IMR-90 (cell line): ENCODE results near the gene PLPP3. TPM values are rescaled to one million over a fixed set of nuclear protein-coding genes. Genes with fewer than 3 reads are reported as not detected.

Source experiments
- ATAC-seq: fragments of 200-7000 bp; cut with Tn5 transposase; 2 replicates; pipeline ENCODE4 v1.9.1; 2020; ENCODE audit warnings: low read depth, mild to moderate bottlenecking, moderate library complexity
- BruUV-seq: library from RNA; stranded (reverse); fragments of 400-500 nt; replicated peaks from 2 replicates; lab custom pipeline; 2021; lab: Mats Ljungman, UMichigan
- CTCF ChIA-PET: fragments of 300-600 bp; formaldehyde crosslinking; extraction: SDS; loops from one replicate; lab custom pipeline; 2021; ENCODE audit warnings: antibody characterized with exemption; lab: Yijun Ruan, JAX
- POLR2A ChIA-PET: fragments of 300-600 bp; sonication (Branson Sonifier 250); formaldehyde crosslinking; loops from one replicate; lab custom pipeline; 2022; ENCODE audit warnings: antibody characterized with exemption; ENCODE audit not compliant: unreplicated experiment; lab: Charles Lee
- DNase-seq: peaks from one replicate; pipeline ENCODE4 v3.0.0; 2013
- H2AFZ ChIP-seq: replicated peaks from 2 replicates; pipeline ENCODE3; 2013; ENCODE audit warnings: low read length, mild to moderate bottlenecking; ENCODE audit not compliant: poor library complexity
- H2AK5ac ChIP-seq: 2 replicates; pipeline ENCODE4 v1.6.1; 2013; ENCODE audit warnings: low read depth, low read length, inconsistent platforms
- H2AK9ac ChIP-seq: replicated peaks from 2 replicates; pipeline ENCODE3; 2013; ENCODE audit warnings: mild to moderate bottlenecking, low read depth, low read length, moderate library complexity; ENCODE audit not compliant: poor library complexity
- H2BK120ac ChIP-seq: 2 replicates; pipeline ENCODE4 v1.6.1; 2013; ENCODE audit warnings: low read depth, low read length, inconsistent platforms
- H2BK15ac ChIP-seq: 3 replicates; pipeline ENCODE4 v1.6.1; 2013; ENCODE audit warnings: low read depth, low read length, inconsistent platforms
- H2BK20ac ChIP-seq: 2 replicates; pipeline ENCODE4 v1.6.1; 2013; ENCODE audit warnings: low read depth, mild to moderate bottlenecking, inconsistent platforms, low read length, moderate library complexity
- H2BK5ac ChIP-seq: 2 replicates; pipeline ENCODE4 v1.6.1; 2013; ENCODE audit warnings: mild to moderate bottlenecking, low read depth, low read length, inconsistent platforms; ENCODE audit not compliant: poor library complexity, severe bottlenecking
- H3K14ac ChIP-seq: replicated peaks from 2 replicates; pipeline ENCODE4 v1.6.1; 2013; ENCODE audit warnings: low read depth, low read length, inconsistent platforms
- H3K18ac ChIP-seq: 2 replicates; pipeline ENCODE4 v1.6.1; 2013; ENCODE audit warnings: low read depth, low read length, control low read depth
- H3K23ac ChIP-seq: 2 replicates; pipeline ENCODE4 v1.6.1; 2013; ENCODE audit warnings: low read depth, low read length, inconsistent platforms
- H3K27ac ChIP-seq: 2 replicates; pipeline ENCODE4 v1.5.1; 2013; ENCODE audit warnings: mild to moderate bottlenecking, control low read depth, low read length; ENCODE audit not compliant: insufficient read depth
- H3K27me3 ChIP-seq: 2 replicates; pipeline ENCODE4 v1.6.1; 2013; ENCODE audit warnings: low read length; ENCODE audit not compliant: control insufficient read depth, insufficient read depth
- H3K36me3 ChIP-seq: 2 replicates; pipeline ENCODE4 v1.6.1; 2013; ENCODE audit warnings: low read length, mixed read lengths; ENCODE audit not compliant: control insufficient read depth, insufficient read depth
- H3K4ac ChIP-seq: 2 replicates; pipeline ENCODE4 v1.6.1; 2013; ENCODE audit warnings: low read depth, low read length, inconsistent platforms
- H3K4me1 ChIP-seq: 2 replicates; pipeline ENCODE4 v1.6.1; 2013; ENCODE audit warnings: low read length, mixed read lengths; ENCODE audit not compliant: control insufficient read depth, insufficient read depth
- H3K4me2 ChIP-seq: 2 replicates; pipeline ENCODE4 v1.6.1; 2013; ENCODE audit warnings: low read depth, mild to moderate bottlenecking, control low read depth, low read length, moderate library complexity
- H3K4me3 ChIP-seq: 2 replicates; pipeline ENCODE4 v1.5.1; 2013; ENCODE audit warnings: low read depth, mild to moderate bottlenecking, control low read depth, low read length, moderate library complexity; ENCODE audit not compliant: insufficient read depth
- H3K56ac ChIP-seq: 2 replicates; pipeline ENCODE4 v1.6.1; 2013; ENCODE audit warnings: low read length, inconsistent platforms; ENCODE audit not compliant: insufficient read depth; ENCODE audit errors: extremely low read depth
- H3K79me1 ChIP-seq, 2 experiments: 2 replicates each; pipeline ENCODE4 v1.6.1; 2013; ENCODE audit warnings: low read length in 2 of 2, inconsistent platforms in 1 of 2, low read depth in 1 of 2
- H3K9ac ChIP-seq: 2 replicates; pipeline ENCODE4 v1.6.1; 2013; ENCODE audit warnings: low read depth, low read length, control low read depth
- H3K9me1 ChIP-seq: 2 replicates; pipeline ENCODE4 v1.6.1; 2013; ENCODE audit warnings: low read length, inconsistent platforms; ENCODE audit not compliant: insufficient read depth
- H3K9me3 ChIP-seq: 2 replicates; pipeline ENCODE4 v1.6.1; 2013; ENCODE audit warnings: low read length; ENCODE audit not compliant: control insufficient read depth, insufficient read depth
- H4K20me1 ChIP-seq: 2 replicates; pipeline ENCODE4 v1.6.1; 2013; ENCODE audit warnings: low read length, inconsistent platforms; ENCODE audit not compliant: insufficient read depth
- H4K5ac ChIP-seq: 2 replicates; pipeline ENCODE4 v1.6.1; 2013; ENCODE audit warnings: mild to moderate bottlenecking, low read depth, low read length, control low read depth
- H4K8ac ChIP-seq, 2 experiments: 2 replicates each; pipeline ENCODE4 v1.6.1; 2013; ENCODE audit warnings: low read depth in 2 of 2, low read length in 2 of 2, control low read depth in 1 of 2, inconsistent platforms in 1 of 2
- H4K91ac ChIP-seq: 2 replicates; pipeline ENCODE4 v1.6.1; 2013; ENCODE audit warnings: low read depth, low read length, inconsistent platforms; ENCODE audit not compliant: insufficient read depth
- BHLHE40 ChIP-seq: fragments of 150-350 bp; IDR thresholded peaks from 2 replicates; pipeline ENCODE4 v1.6.1; 2016; ENCODE audit warnings: mild to moderate bottlenecking, low read depth, low read length
- MXI1 ChIP-seq: IDR thresholded peaks from 2 replicates; pipeline ENCODE4 v1.6.1; 2012; ENCODE audit warnings: low read depth, mild to moderate bottlenecking, low read length, moderate library complexity, borderline replicate concordance
- RCOR1 ChIP-seq: IDR thresholded peaks from 2 replicates; pipeline ENCODE4 v1.6.1; 2012; ENCODE audit warnings: mild to moderate bottlenecking, low read length, improper control_type of control experiment; ENCODE audit not compliant: insufficient replicate concordance
- WGBS, 2 experiments: methylation state at CpG; one replicate each; pipeline versions ENCODE4 v1.1.5 to v1.1.7; 2013; ENCODE audit warnings: missing lambda C conversion rate in 2 of 2; ENCODE audit not compliant: insufficient read length in 1 of 2; ENCODE audit errors: extremely low coverage in 2 of 2; 5-methylcytosine and 5-hydroxymethylcytosine counted together
- dilution Hi-C: fragments of 300-500 bp; cut with HindIII; formaldehyde crosslinking; loops from one replicate; pipeline ENCODE4 v1.14.3; 2018; ENCODE audit warnings: low sequenced_read_pairs; ENCODE audit not compliant: unreplicated experiment
- in situ Hi-C: fragments of 300-500 bp; cut with MboI; formaldehyde crosslinking; loops from 3 replicates; pipeline ENCODE4 v1.14.3; 2019; ENCODE audit warnings: low sequenced_read_pairs, inconsistent platforms, mixed read lengths
- intact Hi-C: fragments of 100-400 bp; cut with micrococcal nuclease; formaldehyde crosslinking; loops from 2 replicates; pipeline ENCODE4 v1.10.0; 2022
- polyA plus RNA-seq, 3 experiments: library from polyadenylated mRNA; depleted of rRNA; stranded (reverse); fragments of >200 nt; gene quantifications; 2 replicates each; pipeline ENCODE4 v1.2.3, GENCODE V29; 2012; ENCODE audit warnings: low replicate concordance in 1 of 3
- total RNA-seq: library from RNA; depleted of rRNA; stranded (reverse); fragments of >200 nt; gene quantifications from 2 replicates; pipeline ENCODE4 v1.2.3, GENCODE V29; 2012

Gene PLPP3
- total and polyA plus RNA-seq, 2 of the 4 experiments (the other 2 are of a cell fraction): 49.9 to 56.6 TPM

GRCh38 chr1:56541408-56541807 is 38.0 kb downstream of the PLPP3 start:
- H4K8ac ChIP-seq: no peak overlapping the region
- in situ Hi-C loops (no loop called here), dilution Hi-C loops (no loop called here), intact Hi-C loops (no loop called here)
- H2BK15ac ChIP-seq: no peak overlapping the region
- H3K36me3 ChIP-seq: peaks cover 30% of the 10 kb centered on the region
- H3K9me1 ChIP-seq: peaks cover 15% of the 10 kb centered on the region
- H3K27ac ChIP-seq: no peak overlapping the region
- whole genome bisulfite sequencing, 2 experiments: no CpG with 5 or more reads among the region's 1 CpG
- no peak overlapping the region for H4K5ac ChIP-seq
- no peak overlapping the region for H4K91ac ChIP-seq
- no peak overlapping the region for H3K18ac ChIP-seq
- H2BK5ac ChIP-seq: no peak overlapping the region
- H3K9ac ChIP-seq: no peak overlapping the region
- no peak overlapping the region for H3K56ac ChIP-seq
- H2BK20ac ChIP-seq: no peak overlapping the region
- ChIA-PET CTCF (no interaction called here), POLR2A (no interaction called here)
- DNase-seq: no peak
- no peak overlapping the region for H2AK9ac ChIP-seq
- H3K27me3 ChIP-seq: no peaks in the 10 kb centered on the region
- no peak overlapping the region for H2AFZ ChIP-seq
- no peak overlapping the region for H2AK5ac ChIP-seq
- no TSS peak for BruUV-seq
- TF ChIP-seq RCOR1: no peak
- no peak for TF ChIP-seq BHLHE40
- TF ChIP-seq MXI1: no peak
- H3K4me2 ChIP-seq: no peak overlapping the region
- peaks cover 95% of the 10 kb centered on the region for H4K20me1 ChIP-seq
- no peak overlapping the region for H2BK120ac ChIP-seq
- no peak overlapping the region for H3K23ac ChIP-seq
- no peak overlapping the region for H3K4ac ChIP-seq
- peaks cover 5% of the 10 kb centered on the region; the same call in 1 of the 2 replicates for H3K4me1 ChIP-seq
- no peak overlapping the region for H3K4me3 ChIP-seq
- peaks cover 41 to 88% of the 10 kb centered on the region in 2 experiments for H3K79me1 ChIP-seq
- H3K14ac ChIP-seq: no peak overlapping the region
- no peak for ATAC-seq
- no peaks in the 10 kb centered on the region for H3K9me3 ChIP-seq
